H9 (cell line): ENCODE measurements around the gene RUNX1. TPM values are rescaled to one million over a fixed set of nuclear protein-coding genes. Genes with fewer than 3 reads are reported as not detected.
"Not testable (repeated sequence)": the region's sequence is repeated elsewhere in the genome, so short reads cannot be mapped to it uniquely, and the experiment has no call there.

Experiments used
- DNase-seq: peaks from one replicate; pipeline ENCODE4 v3.0.0-alpha.2; 2017
- H2AFZ ChIP-seq: one replicate; pipeline ENCODE4 v1.6.1; 2013; ENCODE audit warnings: mild to moderate bottlenecking, low read length, control low read depth, moderate library complexity
- H2AK5ac ChIP-seq: 2 replicates; pipeline ENCODE4 v1.6.1; 2013; ENCODE audit warnings: low read length, control low read depth, mixed read lengths; ENCODE audit not compliant: insufficient read length
- H2BK120ac ChIP-seq: one replicate; pipeline ENCODE4 v1.6.1; 2013; ENCODE audit warnings: low read depth, mild to moderate bottlenecking, low read length, control low read depth, inconsistent platforms; ENCODE audit not compliant: poor library complexity, severe bottlenecking
- H2BK12ac ChIP-seq: 2 replicates; pipeline ENCODE4 v1.6.1; 2013; ENCODE audit warnings: low read length, control low read depth, mixed read lengths, low read depth; ENCODE audit not compliant: insufficient read length
- H2BK15ac ChIP-seq: 2 replicates; pipeline ENCODE4 v1.6.1; 2013; ENCODE audit warnings: low read depth, low read length, control low read depth
- H2BK20ac ChIP-seq: one replicate; pipeline ENCODE4 v1.6.1; 2013; ENCODE audit warnings: low read depth, mild to moderate bottlenecking, low read length, control low read depth, inconsistent platforms; ENCODE audit not compliant: poor library complexity, severe bottlenecking
- H2BK5ac ChIP-seq: 2 replicates; pipeline ENCODE4 v1.6.1; 2013; ENCODE audit warnings: low read length, control low read depth, mixed read lengths; ENCODE audit not compliant: insufficient read length
- H3K14ac ChIP-seq: 2 replicates; pipeline ENCODE4 v1.6.1; 2013; ENCODE audit warnings: low read length, control low read depth; ENCODE audit not compliant: insufficient read depth
- H3K18ac ChIP-seq: 2 replicates; pipeline ENCODE4 v1.6.1; 2013; ENCODE audit warnings: low read depth, mild to moderate bottlenecking, mixed read lengths, low read length, control low read depth; ENCODE audit not compliant: insufficient read length
- H3K23ac ChIP-seq: 2 replicates; pipeline ENCODE4 v1.6.1; 2013; ENCODE audit warnings: low read length, control low read depth, mixed read lengths, low read depth; ENCODE audit not compliant: insufficient read length
- H3K23me2 ChIP-seq: 2 replicates; pipeline ENCODE4 v1.6.1; 2013; ENCODE audit warnings: low read depth, mild to moderate bottlenecking, mixed read lengths, low read length, control low read depth; ENCODE audit not compliant: insufficient read length, poor library complexity, severe bottlenecking
- H3K27ac ChIP-seq: 2 replicates; pipeline ENCODE4 v1.5.1; 2013; ENCODE audit warnings: low read length, control low read depth, mixed read lengths, low read depth; ENCODE audit not compliant: insufficient read length
- H3K27me3 ChIP-seq: 2 replicates; pipeline ENCODE4 v1.6.1; 2013; ENCODE audit warnings: low read length, control low read depth, inconsistent platforms; ENCODE audit not compliant: insufficient read depth
- H3K4ac ChIP-seq: 2 replicates; pipeline ENCODE4 v1.6.1; 2013; ENCODE audit warnings: low read depth, mild to moderate bottlenecking, control low read depth, inconsistent platforms, low read length, moderate library complexity
- H3K4me1 ChIP-seq: 2 replicates; pipeline ENCODE4 v1.6.1; 2013; ENCODE audit warnings: low read length, control low read depth, inconsistent platforms; ENCODE audit not compliant: insufficient read depth
- H3K4me2 ChIP-seq: 2 replicates; pipeline ENCODE4 v1.6.1; 2013; ENCODE audit warnings: low read length, control low read depth, mixed read lengths; ENCODE audit not compliant: insufficient read length, insufficient read depth
- H3K56ac ChIP-seq: 2 replicates; pipeline ENCODE4 v1.6.1; 2013; ENCODE audit warnings: low read depth, mild to moderate bottlenecking, mixed read lengths, low read length, control low read depth; ENCODE audit not compliant: insufficient read length
- H3K79me1 ChIP-seq: 2 replicates; pipeline ENCODE4 v1.6.1; 2013; ENCODE audit warnings: low read depth, mild to moderate bottlenecking, moderate library complexity, low read length, control low read depth, inconsistent platforms; ENCODE audit not compliant: insufficient read depth, poor library complexity, severe bottlenecking
- H3K79me2 ChIP-seq: 2 replicates; pipeline ENCODE4 v1.6.1; 2013; ENCODE audit warnings: low read length, control low read depth, inconsistent platforms; ENCODE audit not compliant: insufficient read depth
- H3K9ac ChIP-seq: 2 replicates; pipeline ENCODE4 v1.6.1; 2013; ENCODE audit warnings: low read length, control low read depth, mixed read lengths; ENCODE audit not compliant: insufficient read length; ENCODE audit errors: extremely low read depth
- H3K9me3 ChIP-seq: one replicate; pipeline ENCODE4 v1.6.1; 2013; ENCODE audit warnings: low read depth, low read length, inconsistent platforms; ENCODE audit not compliant: control insufficient read depth
- H3T11ph ChIP-seq: one replicate; pipeline ENCODE4 v1.6.1; 2013; ENCODE audit warnings: mild to moderate bottlenecking, low read length, control low read depth, inconsistent platforms
- H4K20me1 ChIP-seq: one replicate; pipeline ENCODE4 v1.6.1; 2013; ENCODE audit not compliant: control insufficient read depth, insufficient read length, insufficient read depth
- H4K5ac ChIP-seq: 2 replicates; pipeline ENCODE4 v1.6.1; 2013; ENCODE audit warnings: low read depth, mild to moderate bottlenecking, mixed read lengths, low read length, control low read depth; ENCODE audit not compliant: insufficient read length
- H4K8ac ChIP-seq: replicated peaks from 2 replicates; pipeline ENCODE4 v1.6.1; 2013; ENCODE audit warnings: low read length, control low read depth, mixed read lengths, low read depth; ENCODE audit not compliant: insufficient read length
- H4K91ac ChIP-seq: 2 replicates; pipeline ENCODE4 v1.6.1; 2013; ENCODE audit warnings: low read depth, mild to moderate bottlenecking, moderate library complexity, mixed read lengths, low read length, control low read depth; ENCODE audit not compliant: insufficient read length
- H3K27ac Mint-ChIP-seq, 3 experiments: 2 replicates in 2 of 3; 3 replicates in 1 of 3; pipeline ENCODE4 v1.8.0; 2020 to 2021; ENCODE audit warnings: mixed read lengths in 3 of 3, mild to moderate bottlenecking in 1 of 3, moderate library complexity in 1 of 3
- H3K27me3 Mint-ChIP-seq: 2 replicates; pipeline ENCODE4 v1.8.0; 2021; ENCODE audit warnings: low read depth, mild to moderate bottlenecking, moderate library complexity, mixed read lengths
- H3K36me3 Mint-ChIP-seq, 3 experiments: 2 replicates in 2 of 3; 3 replicates in 1 of 3; pipeline ENCODE4 v1.8.0; 2020 to 2021; ENCODE audit warnings: low read depth in 3 of 3, mixed read lengths in 3 of 3; ENCODE audit not compliant: insufficient read depth in 1 of 3
- H3K4me1 Mint-ChIP-seq, 2 experiments: 2 replicates each; pipeline ENCODE4 v1.8.0; 2020; ENCODE audit warnings: mixed read lengths in 2 of 2
- H3K4me3 Mint-ChIP-seq, 2 experiments: 2 replicates in 1 of 2; 3 replicates in 1 of 2; pipeline ENCODE4 v1.8.0; 2020 to 2021; ENCODE audit warnings: mild to moderate bottlenecking in 2 of 2, mixed read lengths in 2 of 2, moderate library complexity in 1 of 2
- H3K9me3 Mint-ChIP-seq, 2 experiments: 2 replicates in 1 of 2; 3 replicates in 1 of 2; pipeline ENCODE4 v1.8.0; 2020; ENCODE audit warnings: mild to moderate bottlenecking in 2 of 2, mixed read lengths in 2 of 2, moderate library complexity in 1 of 2
- CTCF ChIP-seq: fragments of 200-600 bp; sonication (generic); conservative IDR thresholded peaks from 3 replicates; pipeline ENCODE4 v1.8.0; 2021; ENCODE audit warnings: antibody characterized with exemption, mild to moderate bottlenecking
- WGBS: extraction: QIAGEN DNeasy Blood & Tissue Kit; methylation state at CpG from one replicate; pipeline ENCODE4 v1.1.7; 2013; ENCODE audit warnings: missing lambda C conversion rate, low lambda C conversion rate, mixed read lengths; ENCODE audit not compliant: insufficient read length; ENCODE audit errors: extremely low coverage; 5-methylcytosine and 5-hydroxymethylcytosine counted together
- total RNA-seq: library from RNA; stranded (reverse); gene quantifications from 2 replicates; pipeline ENCODE4 v1.2.1, GENCODE V29; 2021

Gene RUNX1
- total RNA-seq, 1 experiment from 2014 or later = 0.72 TPM

- Mint-ChIP-seq H3K36me3 (no peaks in the 10 kb centered on the region; a peak in 1 of 7 replicates), H3K27me3 (peaks cover 9% of the 10 kb centered on the region)
These were observed 96.4 kb downstream of the RUNX1 start for GRCh38 chr21:34952701-34953100.

GRCh38 chr21:34951868-34952267 is 97.2 kb downstream of the RUNX1 start:
- H2BK15ac ChIP-seq, H4K5ac ChIP-seq, H3K4me1 ChIP-seq, H4K91ac ChIP-seq, H2BK12ac ChIP-seq, H2BK120ac ChIP-seq, H3K9me3 Mint-ChIP-seq, H3K14ac ChIP-seq, H3K9me3 ChIP-seq, H4K8ac ChIP-seq, H3K27me3 ChIP-seq, H2AK5ac ChIP-seq, H3K79me2 ChIP-seq, H3K27ac Mint-ChIP-seq, H3K79me1 ChIP-seq, DNase-seq, H3K4me3 Mint-ChIP-seq, H3K56ac ChIP-seq, H3K9ac ChIP-seq, H3K36me3 Mint-ChIP-seq, H3K23ac ChIP-seq, H3T11ph ChIP-seq, H3K4me1 Mint-ChIP-seq, H2BK20ac ChIP-seq, H3K4me2 ChIP-seq, H2BK5ac ChIP-seq, H3K23me2 ChIP-seq, H4K20me1 ChIP-seq, H3K27ac ChIP-seq, H3K4ac ChIP-seq, H3K18ac ChIP-seq, H3K27me3 Mint-ChIP-seq, H2AFZ ChIP-seq: not testable (repeated sequence)
- no CpG with 5 or more reads among the region's 4 CpGs for WGBS

More at GRCh38 chr21:34952701-34953100, 96.4 kb downstream of the RUNX1 start:
- Histone ChIP-seq H2BK5ac (no peak overlapping the region), H4K20me1 (no peaks in the 10 kb centered on the region), H3K9me3 (no peaks in the 10 kb centered on the region), H2AFZ (no peak overlapping the region), H3K4ac (no peak overlapping the region), H3K79me2 (no peaks in the 10 kb centered on the region), H3K9ac (no peak overlapping the region), H4K5ac (no peak overlapping the region), H3K79me1 (no peaks in the 10 kb centered on the region), H3K18ac (no peak overlapping the region), H3K23me2 (no peaks in the 10 kb centered on the region), H3K4me2 (no peak overlapping the region), H3K23ac (no peak overlapping the region), H3T11ph (no peak overlapping the region), H2BK15ac (no peak overlapping the region), H3K27me3 (no peaks in the 10 kb centered on the region), H3K4me1 (no peaks in the 10 kb centered on the region), H2BK120ac (no peak overlapping the region), H2BK12ac (no peak overlapping the region), H2BK20ac (no peak overlapping the region), H3K14ac (no peak overlapping the region), H2AK5ac (no peak overlapping the region), H3K56ac (no peak overlapping the region), H4K8ac (no peak overlapping the region), H3K27ac (no peak overlapping the region), H4K91ac (no peak overlapping the region)
- no peak for TF ChIP-seq CTCF
- Mint-ChIP-seq H3K4me3 (no peak overlapping the region), H3K27ac (peak overlapping the region in 1 of 3 experiments; percentile 78; a peak in 1 of 7 replicates), H3K9me3 (no peaks in the 10 kb centered on the region), H3K4me1 (peaks cover 5 to 8% of the 10 kb centered on the region in 2 experiments)
- no peak for DNase-seq
- WGBS = no CpG with 5 or more reads among the region's 1 CpG
